Right cardiac atrium (tissue), 5 donors: Measurements from ENCODE around the gene LRP1B. TPM values are rescaled to one million over a fixed set of nuclear protein-coding genes. Genes with fewer than 3 reads are reported as not detected.

Source experiments
- ATAC-seq, 2 donors: fragments of 200-7000 bp; cut with Tn5 transposase; one replicate each; pipeline versions ENCODE4 v1.8.0 to v1.9.1; 2020; ENCODE audit warnings: moderate library complexity in 2 of 2, mild to moderate bottlenecking in 1 of 2
- DNase-seq, 3 donors: peaks; one replicate each; pipeline ENCODE4 v3.0.0-alpha.2; 2020
- H3K27ac ChIP-seq: one replicate; pipeline ENCODE4 v1.5.1; 2013; ENCODE audit warnings: mild to moderate bottlenecking, low read length, control low read depth, moderate library complexity
- H3K27me3 ChIP-seq: one replicate; pipeline ENCODE4 v1.6.1; 2013; ENCODE audit not compliant: control insufficient read depth, insufficient read depth
- H3K4me1 ChIP-seq: one replicate; pipeline ENCODE4 v1.6.1; 2013; ENCODE audit warnings: low read length; ENCODE audit not compliant: control insufficient read depth, insufficient read depth
- H3K4me3 ChIP-seq: one replicate; pipeline ENCODE4 v1.5.1; 2013; ENCODE audit warnings: low read length, control low read depth
- H3K9me3 ChIP-seq: one replicate; pipeline ENCODE4 v1.6.1; 2013; ENCODE audit warnings: low read length; ENCODE audit not compliant: control insufficient read depth
- WGBS: extraction: QIAGEN DNeasy Blood & Tissue Kit; methylation state at CpG from one replicate; pipeline ENCODE4 v1.1.7; 2013; 5-methylcytosine and 5-hydroxymethylcytosine counted together
- intact Hi-C, 4 donors: fragments of 100-400 bp; cut with DNase I; formaldehyde crosslinking; loops; one replicate each; pipeline versions ENCODE4 v1.11.0 to v1.14.0; 2022 to 2023
- polyA plus RNA-seq: library from polyadenylated mRNA; stranded (reverse); fragments of 200-250 nt; gene quantifications from one replicate; pipeline ENCODE4 v1.2.3, GENCODE V29; 2013
- total RNA-seq, 4 donors: library from RNA; stranded (reverse); fragmentation: NEBNext Ultra II Directional; extraction: Animal tissue kit (Norgen Biotek cat#: 25700); gene quantifications; one replicate each; pipeline ENCODE4 v1.2.1, GENCODE V29; 2021
- donor health status: healthy with polysubstance abuse.
- donor health status: DM: no; HTN: yes; CAD: no.
- donor health status: DM: no; HTN: no; CAD: no.
- donor health status: DM: no; HTN: yes; CAD: no; lungs with severe emphysema.
- donor health status: DM: yes; HTN: yes; CAD: no.

Gene LRP1B
- total and polyA plus RNA-seq, 5 donors, result 0.21 to 1.8 (median 0.34) TPM

GRCh38 chr2:142069251-142069888, 61.4 kb downstream of the LRP1B start:
- ATAC-seq (no peak), DNase-seq (no peak)
- intact Hi-C loops, result no loop called here
- 76% methylated on average over 4 of the region's 4 CpGs for WGBS
- H3K9me3 ChIP-seq, result no peaks in the 10 kb centered on the region
- no peak overlapping the region for H3K4me3 ChIP-seq
- H3K27me3 ChIP-seq, result no peaks in the 10 kb centered on the region
- no peak overlapping the region for H3K27ac ChIP-seq
- H3K4me1 ChIP-seq, result no peaks in the 10 kb centered on the region

DNA sequence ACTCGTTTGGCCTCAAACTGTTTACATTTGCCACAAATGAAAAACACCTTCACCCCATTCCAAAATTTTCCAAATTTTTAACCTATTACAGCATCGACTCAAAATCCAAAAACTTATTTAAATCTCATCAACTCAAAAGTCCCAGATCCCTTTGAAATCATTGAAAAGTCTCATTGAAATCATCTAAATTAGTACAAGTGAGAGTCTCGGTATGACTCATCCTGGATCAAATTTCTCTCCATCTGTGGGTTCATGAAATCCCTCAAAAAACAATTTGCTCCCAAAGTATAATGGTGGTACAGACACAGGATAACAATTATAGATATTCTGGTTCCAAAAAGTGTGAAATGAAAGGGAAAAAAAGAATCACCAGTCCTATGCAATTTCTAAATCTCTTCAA, 65.1 kb downstream of the LRP1B start:
- Histone ChIP-seq H3K27me3 (no peaks in the 10 kb centered on the region), H3K4me1 (no peaks in the 10 kb centered on the region), H3K4me3 (no peak overlapping the region), H3K9me3 (no peaks in the 10 kb centered on the region), H3K27ac (no peak overlapping the region)
- intact Hi-C loops, result no loop called here
- DNase-seq, result no peak
- WGBS, result 68% methylated on average over 3 of the region's 3 CpGs
- no peak for ATAC-seq

DNA sequence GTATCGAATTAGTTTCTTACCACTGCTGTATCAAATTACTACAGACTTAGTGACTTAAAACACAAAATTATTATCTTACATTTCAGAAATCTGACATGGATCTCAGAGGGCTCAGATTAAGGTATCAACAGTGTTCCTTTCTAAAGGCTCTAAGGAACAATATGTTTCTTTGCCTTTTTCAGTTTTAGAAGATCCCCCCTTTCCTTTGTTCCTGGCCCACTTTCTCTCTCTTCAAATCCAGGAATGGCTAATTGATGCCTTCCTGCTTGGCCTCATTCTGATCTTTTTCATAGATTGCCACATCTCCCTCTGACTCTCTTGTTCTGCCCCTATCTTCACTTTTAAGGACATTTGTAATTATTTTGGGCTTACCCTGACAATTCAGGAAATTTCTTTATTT, 65.7 kb downstream of the LRP1B start:
- Histone ChIP-seq H3K27ac (no peak overlapping the region), H3K4me3 (no peak overlapping the region), H3K27me3 (no peaks in the 10 kb centered on the region), H3K9me3 (no peaks in the 10 kb centered on the region), H3K4me1 (no peaks in the 10 kb centered on the region)
- WGBS, result 78% methylated on average over 1 of the region's 1 CpG
- no peak for DNase-seq
- intact Hi-C loops, result no loop called here
- ATAC-seq, result no peak

DNA sequence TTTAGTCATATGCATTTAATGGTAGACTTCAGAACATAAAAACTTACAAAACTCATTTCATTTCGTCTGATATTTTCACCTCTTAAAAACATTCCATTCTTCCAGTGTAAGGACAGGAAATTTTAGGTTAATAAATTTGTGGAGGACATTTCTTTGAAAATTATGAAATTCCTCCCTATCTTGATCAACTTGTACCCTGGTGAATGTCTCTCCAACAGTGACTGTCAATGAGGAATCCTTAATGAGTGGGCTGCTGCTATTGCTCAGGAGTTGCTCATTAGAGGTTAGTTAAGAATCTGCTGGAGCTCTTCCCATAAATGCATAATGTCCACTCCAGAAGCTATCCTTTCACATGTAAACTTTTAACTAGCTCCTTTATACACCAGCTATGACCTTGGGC, 69.1 kb downstream of the LRP1B start:
- no peaks in the 10 kb centered on the region for H3K4me1 ChIP-seq
- WGBS, result 77% methylated on average over 1 of the region's 1 CpG
- H3K27me3 ChIP-seq, result no peaks in the 10 kb centered on the region
- no peak overlapping the region for H3K27ac ChIP-seq
- H3K4me3 ChIP-seq, result no peak overlapping the region
- no peak for ATAC-seq
- intact Hi-C loops, result no loop called here
- DNase-seq, result no peak
- H3K9me3 ChIP-seq, result no peaks in the 10 kb centered on the region

DNA sequence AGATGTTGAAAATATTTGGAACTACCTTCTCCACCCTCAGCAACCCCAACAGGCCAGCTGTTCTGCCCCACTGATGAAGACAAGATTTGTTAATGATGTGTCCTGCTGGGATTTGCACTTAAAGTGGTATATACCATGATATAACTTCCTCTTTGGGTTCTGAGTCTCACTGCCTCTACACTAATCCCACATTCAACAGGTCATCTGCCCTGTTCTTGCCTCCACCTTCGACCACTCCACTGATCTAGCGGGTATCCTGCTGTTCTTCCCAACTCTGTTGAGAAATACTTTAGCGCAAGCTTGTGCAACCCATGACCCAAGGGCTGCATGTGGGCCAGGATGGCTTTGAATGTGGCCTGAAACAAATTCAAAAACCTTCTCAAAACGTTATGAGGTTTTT, 72.7 kb downstream of the LRP1B start:
- Histone ChIP-seq H3K4me1 (no peaks in the 10 kb centered on the region), H3K27ac (no peak overlapping the region), H3K4me3 (no peak overlapping the region), H3K27me3 (no peaks in the 10 kb centered on the region), H3K9me3 (no peaks in the 10 kb centered on the region)
- 74% methylated on average over 4 of the region's 4 CpGs for WGBS
- no peak for ATAC-seq
- intact Hi-C loops, result no loop called here
- no peak for DNase-seq

- no peak for ATAC-seq
- no peak for DNase-seq
- Histone ChIP-seq H3K4me3 (no peak overlapping the region), H3K27me3 (no peaks in the 10 kb centered on the region), H3K4me1 (no peaks in the 10 kb centered on the region), H3K27ac (no peak overlapping the region), H3K9me3 (no peaks in the 10 kb centered on the region)
- WGBS, result 79% methylated on average over 3 of the region's 3 CpGs
- intact Hi-C loops, result no loop called here
These were observed 74.0 kb downstream of the LRP1B start for GRCh38 chr2:142056784-142057183.

DNA sequence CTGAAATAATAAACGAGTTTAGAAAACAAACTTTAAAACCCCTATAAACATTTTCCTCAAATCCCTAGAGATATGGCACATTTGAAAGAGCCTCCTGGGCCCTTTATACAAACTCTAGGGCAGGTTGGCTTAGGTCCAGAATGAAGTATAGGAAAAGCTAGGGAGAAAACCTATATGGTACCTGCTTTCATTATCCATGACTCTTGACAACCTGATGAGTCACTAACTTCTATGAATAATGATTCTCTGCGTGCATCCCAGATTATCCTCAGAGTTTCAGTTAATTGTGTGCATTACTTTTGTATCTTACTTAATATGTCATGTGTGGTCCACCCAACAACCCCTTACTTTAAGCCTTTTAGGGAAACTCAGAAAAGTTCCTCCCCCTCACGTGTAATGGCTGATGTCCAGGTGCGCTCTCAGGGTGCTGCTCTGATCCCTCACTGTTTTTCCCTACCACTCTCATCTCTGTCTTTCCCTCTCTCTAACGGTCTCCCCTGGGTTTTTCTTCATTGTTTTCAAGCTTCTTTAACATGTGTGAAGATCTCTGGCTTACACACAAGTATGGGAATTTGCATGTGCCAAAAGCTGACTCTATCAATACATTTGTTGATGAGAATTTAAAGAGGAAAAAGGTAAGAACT, 78.5 kb downstream of the LRP1B start:
- no peak overlapping the region for H3K4me3 ChIP-seq
- H3K9me3 ChIP-seq, result no peaks in the 10 kb centered on the region
- no peak for ATAC-seq
- no peaks in the 10 kb centered on the region for H3K4me1 ChIP-seq
- 57% methylated on average over 5 of the region's 5 CpGs for WGBS
- no peak overlapping the region for H3K27ac ChIP-seq
- H3K27me3 ChIP-seq, result no peaks in the 10 kb centered on the region
- intact Hi-C loops, result no loop called here
- DNase-seq, result no peak

GRCh38 chr2:142048581-142048980, 82.2 kb downstream of the LRP1B start:
- no peak for ATAC-seq
- H3K4me1 ChIP-seq, result no peaks in the 10 kb centered on the region
- no peaks in the 10 kb centered on the region for H3K27me3 ChIP-seq
- no peak for DNase-seq
- no peaks in the 10 kb centered on the region for H3K9me3 ChIP-seq
- H3K27ac ChIP-seq, result no peak overlapping the region
- H3K4me3 ChIP-seq, result no peak overlapping the region
- 59% methylated on average over 1 of the region's 1 CpG for WGBS
- intact Hi-C loops, result no loop called here

- Histone ChIP-seq H3K4me1 (no peaks in the 10 kb centered on the region), H3K4me3 (no peak overlapping the region), H3K27me3 (no peaks in the 10 kb centered on the region), H3K9me3 (no peaks in the 10 kb centered on the region), H3K27ac (no peak overlapping the region)
- DNase-seq, result no peak
- intact Hi-C loops, result no loop called here
- no peak for ATAC-seq
- WGBS, result 91% methylated on average over 4 of the region's 4 CpGs
These were observed 85.2 kb downstream of the LRP1B start for GRCh38 chr2:142045641-142046040.

- Histone ChIP-seq H3K27ac (no peak overlapping the region), H3K4me1 (no peaks in the 10 kb centered on the region), H3K4me3 (no peak overlapping the region), H3K27me3 (no peaks in the 10 kb centered on the region), H3K9me3 (no peaks in the 10 kb centered on the region)
- no peak for ATAC-seq
- no peak for DNase-seq
- intact Hi-C loops, result no loop called here
- 54% methylated on average over 3 of the region's 3 CpGs for WGBS
These were observed 86.6 kb downstream of the LRP1B start for GRCh38 chr2:142044197-142044596.

DNA sequence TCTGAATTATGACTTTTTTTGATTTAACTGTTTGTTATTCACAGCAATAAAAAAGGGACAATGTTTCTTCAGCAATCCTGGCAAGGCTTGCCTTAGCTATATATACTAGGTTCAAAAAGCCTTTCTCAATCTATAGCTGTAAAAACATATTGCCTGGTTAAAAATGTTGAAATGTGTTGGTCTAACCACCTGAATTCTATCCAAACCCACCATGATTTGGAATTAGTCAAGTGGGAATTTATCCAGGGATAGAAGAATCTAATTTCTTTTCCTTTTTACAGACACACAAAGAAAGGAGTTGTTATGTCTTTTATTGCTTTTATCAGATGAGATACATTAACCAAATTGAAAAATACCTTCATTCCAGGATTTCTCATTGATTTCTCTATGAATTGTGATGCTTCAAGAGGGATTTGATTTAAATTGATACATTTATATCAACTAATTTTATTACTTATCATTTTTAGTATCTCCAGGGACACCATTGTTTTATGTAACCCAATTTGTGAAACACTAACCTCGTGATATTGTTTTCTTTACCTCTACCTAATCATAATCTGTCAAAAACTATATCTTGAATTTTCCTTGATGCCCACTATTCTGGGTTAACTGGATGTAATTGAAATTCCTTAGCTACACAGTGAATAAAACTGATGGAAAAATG, 88.1 kb downstream of the LRP1B start:
- no peak overlapping the region for H3K27ac ChIP-seq
- no peaks in the 10 kb centered on the region for H3K27me3 ChIP-seq
- 62% methylated on average over 1 of the region's 1 CpG for WGBS
- no peak for DNase-seq
- intact Hi-C loops, result no loop called here
- no peaks in the 10 kb centered on the region for H3K9me3 ChIP-seq
- no peak for ATAC-seq
- H3K4me3 ChIP-seq, result no peak overlapping the region
- H3K4me1 ChIP-seq, result no peaks in the 10 kb centered on the region
